UCSD-AML1 (cell line): ENCODE data around the gene SYNE3.

Source experiments
- DNase-seq: peaks from one replicate; lab custom pipeline; 2025; ENCODE audit not compliant: unreplicated experiment; lab: John Stamatoyannopoulos, UW

SYNE3 gene

DNA sequence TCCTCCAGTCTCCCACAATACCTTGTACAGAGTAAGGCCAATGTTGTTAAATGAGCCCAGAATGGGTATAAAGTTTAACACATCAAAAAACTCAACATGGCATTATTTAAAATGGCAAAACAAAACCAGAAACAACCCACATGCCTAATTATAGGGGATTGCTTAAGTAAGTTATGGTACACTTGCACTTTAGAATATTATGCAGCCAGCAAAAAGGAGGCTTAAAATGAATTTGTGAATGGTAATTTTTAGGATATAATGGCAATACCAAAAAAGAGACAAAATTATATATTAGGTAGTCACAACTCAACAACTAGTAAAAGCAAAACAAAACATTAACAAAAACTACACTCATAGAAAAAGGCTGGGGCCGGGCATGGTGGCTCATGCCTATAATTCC, 39.7 kb downstream of the SYNE3 start:
- no peak for DNase-seq

GRCh38 chr14:95475540-95476240, 40.8 kb downstream of the SYNE3 start:
- no peak for DNase-seq

DNA sequence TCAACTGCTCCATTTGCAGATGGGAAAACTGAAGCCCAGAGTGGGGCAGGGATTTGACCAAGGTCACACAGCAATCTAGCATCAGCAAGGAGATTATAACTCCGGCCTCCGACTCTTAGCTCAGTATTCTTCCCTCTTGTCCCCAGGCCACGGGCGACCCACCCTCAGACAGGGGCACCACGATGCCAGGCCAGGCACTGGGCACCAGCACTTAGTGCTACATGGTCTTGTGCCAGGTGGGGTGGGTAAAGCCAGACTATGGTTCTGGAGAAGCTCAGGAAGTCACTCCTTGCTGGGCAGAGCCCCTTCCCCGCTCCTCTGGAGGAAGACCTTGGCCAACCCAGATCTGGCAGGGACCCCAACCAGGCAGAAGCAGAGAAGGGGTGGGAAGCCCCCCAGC, 41.5 kb downstream of the SYNE3 start:
- no peak for DNase-seq

DNA sequence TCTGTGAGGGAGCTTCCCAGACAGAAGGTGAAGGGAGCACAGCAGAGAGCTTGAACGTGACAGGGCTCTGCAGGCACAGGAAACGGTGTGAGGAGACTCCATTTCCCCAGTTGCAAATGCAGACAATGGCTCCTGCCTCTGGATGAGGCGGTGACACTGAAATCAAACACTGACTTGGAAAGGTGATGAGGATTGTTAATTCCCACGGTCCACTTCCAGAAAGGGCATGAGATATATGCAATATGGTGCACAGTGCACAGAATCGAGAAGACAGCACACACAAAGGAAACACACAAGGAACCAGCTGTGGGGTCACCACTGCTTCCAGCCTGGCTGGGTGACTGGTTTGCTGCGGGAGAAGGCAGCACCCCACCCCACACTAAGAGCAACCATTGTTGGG, 42.0 kb downstream of the SYNE3 start:
- no peak for DNase-seq

GRCh38 chr14:95472819-95473251, 43.6 kb downstream of the SYNE3 start:
- DNase-seq = no peak

- no peak for DNase-seq
These were observed 45.0 kb downstream of the SYNE3 start for GRCh38 chr14:95471476-95471875.

- no peak for DNase-seq
These were observed 45.4 kb downstream of the SYNE3 start for GRCh38 chr14:95471016-95471415.

GRCh38 chr14:95469134-95469481, 47.3 kb downstream of the SYNE3 start:
- DNase-seq = no peak

- DNase-seq = no peak
These were observed 47.9 kb downstream of the SYNE3 start for GRCh38 chr14:95468448-95469133.

GRCh38 chr14:95467657-95468056, 48.8 kb downstream of the SYNE3 start:
- DNase-seq = no peak

DNA sequence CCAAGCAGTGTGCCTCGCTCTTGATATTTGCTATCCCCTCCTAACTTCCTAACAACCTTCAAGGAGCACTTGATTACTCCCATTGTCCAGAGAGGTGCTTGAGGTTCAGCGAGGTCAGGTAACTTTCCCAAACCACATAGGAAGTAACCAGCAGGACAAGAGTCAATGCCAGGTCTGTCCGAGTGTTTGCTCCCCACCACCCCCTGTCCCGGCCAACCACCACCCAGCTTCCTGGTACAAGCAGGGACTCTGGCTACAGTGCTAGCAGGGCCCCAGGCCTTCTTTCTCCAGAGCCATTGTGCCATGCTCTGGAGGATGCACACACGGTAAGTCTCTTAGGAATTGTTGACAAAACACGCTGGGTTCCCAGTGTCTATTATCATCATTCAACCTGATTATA, 49.2 kb downstream of the SYNE3 start:
- no peak for DNase-seq
